Mammary epithelial cell (primary cell): ENCODE results near the gene PTMA.

Experiments used
- EZH2 ChIP-seq: IDR thresholded peaks from 2 replicates; pipeline ENCODE4 v1.6.1; 2012; ENCODE audit warnings: low read length, inconsistent platforms, borderline replicate concordance
- TF ChIP-seq, protein P1 (sequence below), 2 donors: IDR thresholded peaks in 1 of 2; conservative IDR thresholded peaks in 1 of 2; 2 replicates each; pipeline ENCODE4 v1.5.1; 2011 to 2012; ENCODE audit warnings: inconsistent platforms in 2 of 2, low read length in 2 of 2, mild to moderate bottlenecking in 2 of 2, control low read depth in 1 of 2, low read depth in 1 of 2; ENCODE audit not compliant: insufficient read depth in 1 of 2; ENCODE audit errors: extremely low read depth in 1 of 2

DNA sequence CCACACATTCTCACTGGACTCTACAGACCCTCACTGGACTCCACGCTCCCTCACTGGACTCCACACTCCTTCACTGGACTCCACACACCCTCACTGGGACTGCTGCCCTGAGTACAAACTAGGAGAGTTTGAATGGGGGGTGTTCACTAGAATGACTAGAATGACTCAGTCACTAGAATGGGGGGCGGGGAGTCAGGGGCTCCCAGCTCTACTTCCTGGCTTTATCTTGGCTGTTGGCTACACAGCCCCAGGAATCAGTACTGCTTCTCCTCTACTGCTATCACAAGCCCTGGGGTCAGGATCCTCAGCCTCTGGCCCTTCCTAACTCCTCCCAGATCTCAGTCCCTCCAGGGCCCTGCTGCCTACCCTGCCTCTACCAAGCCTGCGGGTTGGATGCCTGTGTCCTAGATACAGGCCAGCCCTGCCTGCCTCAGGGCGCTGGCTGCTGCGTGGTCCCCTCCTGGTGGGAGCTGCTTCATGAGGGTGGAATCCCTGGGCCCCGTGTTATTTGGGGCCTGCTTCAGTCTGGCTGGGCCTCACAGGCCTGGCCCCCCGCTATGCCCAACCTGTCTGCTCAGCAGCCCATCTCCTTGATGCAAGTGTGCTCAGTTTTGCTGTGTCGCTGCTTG, 7.8 kb downstream of the PTMA start:
- TF ChIP-seq, protein P1, sequence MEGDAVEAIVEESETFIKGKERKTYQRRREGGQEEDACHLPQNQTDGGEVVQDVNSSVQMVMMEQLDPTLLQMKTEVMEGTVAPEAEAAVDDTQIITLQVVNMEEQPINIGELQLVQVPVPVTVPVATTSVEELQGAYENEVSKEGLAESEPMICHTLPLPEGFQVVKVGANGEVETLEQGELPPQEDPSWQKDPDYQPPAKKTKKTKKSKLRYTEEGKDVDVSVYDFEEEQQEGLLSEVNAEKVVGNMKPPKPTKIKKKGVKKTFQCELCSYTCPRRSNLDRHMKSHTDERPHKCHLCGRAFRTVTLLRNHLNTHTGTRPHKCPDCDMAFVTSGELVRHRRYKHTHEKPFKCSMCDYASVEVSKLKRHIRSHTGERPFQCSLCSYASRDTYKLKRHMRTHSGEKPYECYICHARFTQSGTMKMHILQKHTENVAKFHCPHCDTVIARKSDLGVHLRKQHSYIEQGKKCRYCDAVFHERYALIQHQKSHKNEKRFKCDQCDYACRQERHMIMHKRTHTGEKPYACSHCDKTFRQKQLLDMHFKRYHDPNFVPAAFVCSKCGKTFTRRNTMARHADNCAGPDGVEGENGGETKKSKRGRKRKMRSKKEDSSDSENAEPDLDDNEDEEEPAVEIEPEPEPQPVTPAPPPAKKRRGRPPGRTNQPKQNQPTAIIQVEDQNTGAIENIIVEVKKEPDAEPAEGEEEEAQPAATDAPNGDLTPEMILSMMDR (conservative IDR thresholded peaks at IDR 0.05 in 1 of 2, IDR thresholded peaks at IDR 0.05 in 1 of 2; ENCODE audit: extremely low read depth in 1 of 2, insufficient read depth in 1 of 2, low read depth in 1 of 2, low read length in 2 of 2) = no peak
- no peak for TF ChIP-seq EZH2
